Measurements from ENCODE around the gene CDH23. TPM values are rescaled to one million over a fixed set of nuclear protein-coding genes. Genes with fewer than 3 reads are reported as not detected.

CDH23 gene
- total RNA-seq, 1 experiment from 2014 or later, result not detected

DNA sequence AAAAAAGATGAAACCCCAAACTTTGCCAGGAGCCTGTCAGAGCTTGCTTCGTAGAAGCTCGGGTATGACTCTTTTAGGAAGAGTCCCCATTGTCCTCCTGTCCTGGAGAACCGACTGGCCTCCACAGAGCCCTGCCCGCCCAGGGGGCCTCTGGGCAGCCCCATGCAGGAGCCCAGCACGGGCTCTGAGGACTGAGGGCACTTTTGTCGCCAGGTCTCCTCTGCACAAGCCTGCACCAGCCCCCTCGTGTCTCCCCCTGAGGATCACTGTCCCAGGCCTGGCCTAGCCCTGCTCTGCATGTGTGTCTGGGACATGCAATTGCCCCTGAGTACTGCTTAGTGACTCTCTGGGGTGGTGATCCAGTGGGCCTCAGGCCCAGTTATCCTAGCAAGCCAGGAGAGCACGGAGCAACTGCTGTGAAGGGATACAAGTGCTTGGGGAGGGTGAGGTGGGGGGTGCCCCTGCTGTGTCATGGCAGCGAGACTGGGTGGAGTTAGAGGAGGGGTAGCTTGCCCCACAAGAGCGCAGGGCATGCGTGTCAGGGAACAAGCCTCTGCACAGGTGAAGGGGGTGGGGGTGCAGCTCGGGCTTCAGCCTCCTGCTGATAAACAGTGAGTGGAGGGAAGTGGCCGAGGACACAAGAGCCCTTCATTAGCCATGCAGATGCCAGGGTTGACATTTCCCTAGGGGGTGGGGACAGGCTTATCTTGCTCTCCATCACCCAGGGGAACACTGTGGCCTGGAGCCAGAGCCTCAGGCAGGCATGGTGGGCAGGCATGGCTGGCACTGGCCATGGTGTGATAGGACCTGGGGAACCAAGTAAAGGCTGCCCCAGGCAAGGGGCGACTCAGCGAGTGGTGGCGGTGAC is 179.4 kb downstream of the CDH23 start:
- H3K27ac ChIP-seq (ENCODE audit: low read length), result no peak overlapping the region
- no peaks in the 10 kb centered on the region for H3K4me1 ChIP-seq (ENCODE audit: insufficient read depth, low read length)
- H3K4me2 ChIP-seq (ENCODE audit: low read length), result no peak overlapping the region
- no peaks in the 10 kb centered on the region for H3K36me3 ChIP-seq (ENCODE audit: low read depth, low read length)
- ATAC-seq (no peak), DNase-seq (no peak)
- no peaks in the 10 kb centered on the region for H3K9me3 ChIP-seq (ENCODE audit: low read length)
- no peak overlapping the region for H2AFZ ChIP-seq (ENCODE audit: low read length)
- TF ChIP-seq, protein P1, sequence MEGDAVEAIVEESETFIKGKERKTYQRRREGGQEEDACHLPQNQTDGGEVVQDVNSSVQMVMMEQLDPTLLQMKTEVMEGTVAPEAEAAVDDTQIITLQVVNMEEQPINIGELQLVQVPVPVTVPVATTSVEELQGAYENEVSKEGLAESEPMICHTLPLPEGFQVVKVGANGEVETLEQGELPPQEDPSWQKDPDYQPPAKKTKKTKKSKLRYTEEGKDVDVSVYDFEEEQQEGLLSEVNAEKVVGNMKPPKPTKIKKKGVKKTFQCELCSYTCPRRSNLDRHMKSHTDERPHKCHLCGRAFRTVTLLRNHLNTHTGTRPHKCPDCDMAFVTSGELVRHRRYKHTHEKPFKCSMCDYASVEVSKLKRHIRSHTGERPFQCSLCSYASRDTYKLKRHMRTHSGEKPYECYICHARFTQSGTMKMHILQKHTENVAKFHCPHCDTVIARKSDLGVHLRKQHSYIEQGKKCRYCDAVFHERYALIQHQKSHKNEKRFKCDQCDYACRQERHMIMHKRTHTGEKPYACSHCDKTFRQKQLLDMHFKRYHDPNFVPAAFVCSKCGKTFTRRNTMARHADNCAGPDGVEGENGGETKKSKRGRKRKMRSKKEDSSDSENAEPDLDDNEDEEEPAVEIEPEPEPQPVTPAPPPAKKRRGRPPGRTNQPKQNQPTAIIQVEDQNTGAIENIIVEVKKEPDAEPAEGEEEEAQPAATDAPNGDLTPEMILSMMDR (conservative IDR thresholded peaks at IDR 0.05; ENCODE audit: low read depth, low read length), result no peak
- TF ChIP-seq EZH2 (IDR thresholded peaks at IDR 0.05; ENCODE audit: low read length, unreplicated experiment) (no peak), EZH2phosphoT487 (IDR thresholded peaks at IDR 0.05; ENCODE audit: borderline replicate concordance, low read length) (no peak)
- intact Hi-C loops (cut with micrococcal nuclease), result no loop called here
- CTCF ChIA-PET, result no interaction called here
- no peaks in the 10 kb centered on the region for H3K27me3 ChIP-seq (ENCODE audit: low read length)
- no peaks in the 10 kb centered on the region for H3F3A ChIP-seq (ENCODE audit: low read length, unreplicated experiment)
- H3K79me2 ChIP-seq (ENCODE audit: low read length), result no peaks in the 10 kb centered on the region
- no peak overlapping the region for H3K4me3 ChIP-seq (ENCODE audit: low read length)
- H4K20me1 ChIP-seq (ENCODE audit: low read length), result no peaks in the 10 kb centered on the region
- POLR2A ChIA-PET (ENCODE audit: unreplicated experiment), result no interaction called here
- no peak overlapping the region for H3K9ac ChIP-seq (ENCODE audit: low read length)
- no TSS peak for BruUV-seq (replicated peaks)
- no peaks in the 10 kb centered on the region for H3K9me2 ChIP-seq (replicated peaks; ENCODE audit: low read length)

- H3K36me3 ChIP-seq (ENCODE audit: low read depth, low read length), result no peaks in the 10 kb centered on the region
- POLR2A ChIA-PET (ENCODE audit: unreplicated experiment), result no interaction called here
- ATAC-seq (no peak), DNase-seq (no peak)
- H3F3A ChIP-seq (ENCODE audit: low read length, unreplicated experiment), result no peaks in the 10 kb centered on the region
- intact Hi-C loops (cut with micrococcal nuclease), result no loop called here
- no peaks in the 10 kb centered on the region for H3K79me2 ChIP-seq (ENCODE audit: low read length)
- no peak overlapping the region for H3K4me2 ChIP-seq (ENCODE audit: low read length)
- TF ChIP-seq EZH2 (IDR thresholded peaks at IDR 0.05; ENCODE audit: low read length, unreplicated experiment) (no peak), EZH2phosphoT487 (IDR thresholded peaks at IDR 0.05; ENCODE audit: borderline replicate concordance, low read length) (no peak)
- TF ChIP-seq, protein P1 (conservative IDR thresholded peaks at IDR 0.05; ENCODE audit: low read depth, low read length), result no peak
- H3K27me3 ChIP-seq (ENCODE audit: low read length), result no peaks in the 10 kb centered on the region
- no peak overlapping the region for H3K4me3 ChIP-seq (ENCODE audit: low read length)
- no peaks in the 10 kb centered on the region for H3K4me1 ChIP-seq (ENCODE audit: insufficient read depth, low read length)
- H3K27ac ChIP-seq (ENCODE audit: low read length), result no peak overlapping the region
- H3K9me2 ChIP-seq (replicated peaks; ENCODE audit: low read length), result no peaks in the 10 kb centered on the region
- no peaks in the 10 kb centered on the region for H3K9me3 ChIP-seq (ENCODE audit: low read length)
- no peak overlapping the region for H2AFZ ChIP-seq (ENCODE audit: low read length)
- CTCF ChIA-PET, result no interaction called here
- no peaks in the 10 kb centered on the region for H4K20me1 ChIP-seq (ENCODE audit: low read length)
- no peak overlapping the region for H3K9ac ChIP-seq (ENCODE audit: low read length)
- BruUV-seq (replicated peaks), result no TSS peak
Observed at GRCh38 chr10:71576842-71577241, 180.1 kb downstream of the CDH23 start.

DNA sequence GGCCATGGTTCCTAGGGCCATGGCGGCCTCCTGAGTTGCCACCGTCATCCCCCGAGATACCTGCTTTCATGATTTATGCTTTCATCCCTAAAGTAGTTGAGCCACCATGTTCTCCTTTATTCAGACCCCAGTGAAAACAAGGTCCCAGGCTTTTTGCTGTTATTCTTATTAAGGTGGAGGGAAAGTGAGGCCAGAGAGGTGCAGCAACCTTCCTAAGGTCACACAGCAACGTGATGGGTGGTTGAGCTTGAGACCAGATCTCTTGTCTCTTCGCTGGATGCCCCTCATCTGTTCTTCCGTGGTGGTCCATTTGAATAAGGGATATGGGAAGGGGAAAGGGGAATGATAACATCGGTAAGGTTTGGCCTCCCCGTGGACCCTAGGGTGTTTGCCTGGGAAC is 180.6 kb downstream of the CDH23 start:
- H3K9me2 ChIP-seq (replicated peaks; ENCODE audit: low read length), result no peaks in the 10 kb centered on the region
- H3K79me2 ChIP-seq (ENCODE audit: low read length), result no peaks in the 10 kb centered on the region
- POLR2A ChIA-PET (ENCODE audit: unreplicated experiment), result no interaction called here
- no peaks in the 10 kb centered on the region for H3K9me3 ChIP-seq (ENCODE audit: low read length)
- H3K9ac ChIP-seq (ENCODE audit: low read length), result no peak overlapping the region
- no peaks in the 10 kb centered on the region for H3K4me1 ChIP-seq (ENCODE audit: insufficient read depth, low read length)
- H3K4me2 ChIP-seq (ENCODE audit: low read length), result no peak overlapping the region
- no peaks in the 10 kb centered on the region for H3K36me3 ChIP-seq (ENCODE audit: low read depth, low read length)
- intact Hi-C loops (cut with micrococcal nuclease), result no loop called here
- ATAC-seq (no peak), DNase-seq (no peak)
- no peaks in the 10 kb centered on the region for H3K27me3 ChIP-seq (ENCODE audit: low read length)
- no TSS peak for BruUV-seq (replicated peaks)
- no peaks in the 10 kb centered on the region for H3F3A ChIP-seq (ENCODE audit: low read length, unreplicated experiment)
- H4K20me1 ChIP-seq (ENCODE audit: low read length), result no peaks in the 10 kb centered on the region
- no peak overlapping the region for H3K4me3 ChIP-seq (ENCODE audit: low read length)
- TF ChIP-seq EZH2 (IDR thresholded peaks at IDR 0.05; ENCODE audit: low read length, unreplicated experiment), result no peak
- TF ChIP-seq, protein P1 (conservative IDR thresholded peaks at IDR 0.05; ENCODE audit: low read depth, low read length), result no peak
- TF ChIP-seq EZH2phosphoT487 (IDR thresholded peaks at IDR 0.05; ENCODE audit: borderline replicate concordance, low read length), result no peak
- H3K27ac ChIP-seq (ENCODE audit: low read length), result no peak overlapping the region
- CTCF ChIA-PET, result no interaction called here
- H2AFZ ChIP-seq (ENCODE audit: low read length), result no peak overlapping the region
